NCI-H2029 treated with DMSO at 0.1 percent for 48 hours (cell line): ENCODE data around the gene PCDH8.
"Not testable (repeated sequence)": the region's sequence is repeated elsewhere in the genome, so short reads cannot be mapped to it uniquely, and the experiment has no call there.

Source experiments
- DNase-seq: peaks from one replicate; lab custom pipeline; 2025; lab: John Stamatoyannopoulos, UW

PCDH8 gene

DNA sequence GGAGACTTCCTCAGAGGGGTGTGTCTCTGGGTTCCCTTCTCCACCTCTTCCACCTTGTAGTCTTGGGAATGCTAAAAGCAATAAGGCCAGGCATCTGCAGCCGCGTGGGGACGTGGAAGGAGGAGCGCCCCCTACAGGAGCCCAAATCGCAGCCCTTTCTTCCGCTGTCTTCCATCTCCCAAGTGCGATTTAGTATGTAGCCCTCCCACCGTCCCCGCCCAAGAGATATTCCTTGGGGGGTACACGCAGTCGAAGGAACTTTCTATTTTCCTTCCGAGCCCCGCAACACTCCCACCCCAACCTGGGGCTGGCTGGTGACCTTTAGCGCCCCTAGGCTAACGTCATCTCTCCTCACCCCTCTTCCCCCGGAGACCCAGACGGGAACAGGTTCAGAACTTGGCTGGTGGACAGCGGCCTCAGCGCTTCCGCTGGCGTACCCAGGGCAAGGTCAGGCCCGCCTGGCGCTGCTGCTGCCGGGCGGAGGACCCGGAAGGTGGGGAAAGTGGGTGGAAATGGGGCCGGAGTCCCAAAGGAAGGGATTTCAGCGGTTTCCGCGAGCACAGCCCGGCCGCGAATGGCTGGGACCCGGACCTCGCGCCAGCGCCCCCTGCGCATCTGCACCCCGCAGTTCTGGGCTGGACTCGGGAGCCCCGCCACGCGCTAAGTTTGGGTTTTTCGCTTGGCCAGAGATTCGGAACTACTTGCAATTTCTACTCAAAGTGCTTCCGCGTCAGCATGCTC is 2.1 kb upstream of the PCDH8 start:
- peak; percentile 46 for DNase-seq

GRCh38 chr13:52850072-52850395 is 1.6 kb upstream of the PCDH8 start:
- no peak for DNase-seq

DNA sequence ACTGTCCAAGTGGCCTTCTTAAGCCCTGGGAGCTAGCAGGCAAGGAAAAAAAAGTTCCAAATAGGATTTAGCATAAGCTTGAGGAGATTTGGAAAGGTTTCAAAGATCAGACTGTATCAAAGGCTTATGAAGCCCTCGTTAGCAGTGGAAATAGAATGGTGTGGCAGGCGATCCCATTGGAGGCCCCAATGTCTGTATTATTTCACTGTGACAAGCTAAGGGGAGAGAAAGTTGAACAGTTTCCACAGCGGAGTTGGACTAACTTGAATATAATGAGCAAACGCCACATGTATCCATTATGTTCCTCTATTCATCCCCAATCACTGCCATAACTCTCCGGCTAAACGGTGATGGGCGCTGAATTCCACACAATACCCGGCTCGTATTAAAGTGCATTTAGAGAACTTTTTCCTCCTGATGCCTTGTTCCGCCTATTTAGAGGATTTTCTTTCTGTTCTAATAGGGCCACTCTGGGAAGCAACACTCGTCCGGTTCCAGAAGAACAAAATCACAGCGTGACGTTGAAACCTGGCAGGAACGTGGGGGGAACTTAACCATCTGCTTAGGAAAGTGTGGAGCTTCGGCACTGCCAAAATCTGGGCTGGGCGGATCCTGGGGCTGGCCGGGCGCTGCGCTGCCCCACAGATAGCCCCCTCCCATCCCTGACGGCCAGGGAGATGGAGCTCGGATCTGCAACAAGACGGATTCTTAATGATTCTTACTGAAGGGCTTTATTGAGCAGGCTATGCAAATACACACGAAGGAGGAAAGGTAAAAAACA is 1.0 kb upstream of the PCDH8 start:
- DNase-seq: peak; percentile 27

GRCh38 chr13:52847682-52848432 is 583 bp downstream of the PCDH8 start:
- DNase-seq: no peak

- no peak for DNase-seq
Measured at GRCh38 chr13:52847322-52847681, 1.1 kb downstream of the PCDH8 start.

GRCh38 chr13:52846567-52847321 is 1.7 kb downstream of the PCDH8 start:
- DNase-seq: no peak

DNA sequence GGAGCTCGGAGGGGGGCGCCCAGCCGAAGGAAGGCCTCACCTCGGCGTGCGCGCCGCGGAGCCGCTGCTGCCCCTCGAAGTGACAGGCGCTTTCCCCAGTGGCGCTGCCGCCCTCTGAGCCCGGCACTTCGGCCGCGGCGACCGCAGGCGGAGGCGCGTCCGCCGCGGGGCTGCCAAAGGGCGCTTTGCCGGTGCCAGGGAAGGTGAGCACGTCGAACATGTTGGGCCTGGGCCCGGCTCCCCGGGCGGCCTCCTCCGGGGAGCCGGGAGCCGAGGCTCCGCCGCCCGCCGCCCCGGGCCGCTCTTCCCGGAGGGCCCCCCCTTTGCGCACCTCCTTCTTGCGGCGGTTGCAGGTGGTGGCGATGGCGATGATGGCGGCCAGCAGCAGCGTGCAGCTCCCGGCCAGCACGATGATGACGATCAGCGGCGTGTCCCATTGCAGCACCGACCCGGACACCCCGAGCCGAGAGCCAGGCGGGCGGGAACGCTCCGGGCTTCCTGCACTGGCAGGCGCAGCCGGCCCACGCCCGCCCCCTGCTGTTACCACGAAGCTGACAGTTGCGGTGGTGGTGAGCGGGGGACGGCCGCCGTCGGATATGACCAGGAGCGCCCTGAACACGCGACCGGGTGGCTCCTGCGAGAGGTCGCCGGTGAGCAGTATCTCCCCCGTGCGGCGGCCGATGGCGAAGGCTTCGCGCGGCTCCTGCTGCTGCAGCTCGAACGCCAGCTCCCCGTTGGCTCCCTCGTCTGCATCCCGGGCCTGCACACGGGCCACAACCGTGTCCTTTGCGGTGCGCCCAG is 2.5 kb downstream of the PCDH8 start:
- DNase-seq: peak; percentile 3

DNA sequence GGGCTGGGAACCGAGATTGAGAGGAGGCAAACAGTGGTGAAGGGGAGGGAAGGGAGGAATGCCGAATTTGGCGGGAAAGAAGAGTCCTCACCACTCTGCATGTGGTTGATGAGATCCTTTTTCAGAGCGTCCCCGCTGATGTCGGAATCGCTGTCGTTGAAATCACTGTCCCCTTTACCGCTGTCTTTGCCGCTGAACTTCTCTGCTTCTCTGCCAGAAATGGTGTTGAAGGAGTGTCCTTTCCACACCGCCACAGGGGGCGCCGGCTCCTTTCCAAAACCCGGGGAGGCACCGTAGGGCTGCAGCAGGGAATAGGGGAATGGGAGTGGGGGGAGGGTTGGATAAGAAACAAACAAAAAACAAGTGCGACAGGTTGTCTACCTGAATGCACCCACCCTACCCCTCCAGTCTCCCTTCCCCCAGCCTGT is 3.1 kb downstream of the PCDH8 start:
- no peak for DNase-seq

GRCh38 chr13:52844836-52845235 is 3.6 kb downstream of the PCDH8 start:
- no peak for DNase-seq

DNA sequence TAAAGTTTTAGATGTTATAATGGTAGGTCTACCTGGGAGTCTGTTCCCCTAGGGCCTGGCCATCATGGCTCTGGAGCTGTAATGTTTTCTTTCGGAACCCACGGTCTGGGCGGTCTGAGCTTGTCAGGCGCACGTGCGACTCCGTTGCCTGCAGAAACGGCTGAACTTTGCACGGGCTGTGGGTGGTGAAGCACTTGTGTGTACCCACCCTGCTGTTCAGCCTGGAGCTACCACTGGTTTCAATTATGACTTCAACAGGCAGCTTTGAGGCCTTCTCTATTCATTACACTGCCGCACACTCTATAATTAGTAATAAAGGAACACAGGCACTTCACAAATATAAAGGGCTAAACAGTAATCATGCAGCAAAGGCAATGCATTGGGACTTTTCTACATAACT is 6.0 kb downstream of the PCDH8 start:
- DNase-seq: no peak

DNA sequence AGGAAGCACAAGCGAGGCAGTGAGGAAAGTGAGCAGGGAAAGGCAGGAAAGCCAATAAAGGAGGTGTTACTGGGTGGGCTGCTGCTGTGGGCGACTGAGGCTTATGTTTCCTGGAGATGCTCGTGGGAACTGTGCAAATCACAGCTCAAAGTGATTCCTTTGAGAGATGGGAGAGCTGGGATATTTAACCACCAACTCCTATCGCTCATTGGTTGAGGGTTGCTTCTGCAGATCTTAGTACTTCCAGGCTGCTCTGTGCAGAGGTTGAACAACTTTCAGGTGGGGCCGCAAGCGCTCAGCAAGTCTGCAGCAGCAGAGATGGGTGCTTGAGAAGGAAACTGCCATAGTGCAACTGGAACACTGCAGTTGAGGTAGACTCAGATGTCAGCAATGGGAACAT is 8.4 kb downstream of the PCDH8 start:
- no peak for DNase-seq

DNA sequence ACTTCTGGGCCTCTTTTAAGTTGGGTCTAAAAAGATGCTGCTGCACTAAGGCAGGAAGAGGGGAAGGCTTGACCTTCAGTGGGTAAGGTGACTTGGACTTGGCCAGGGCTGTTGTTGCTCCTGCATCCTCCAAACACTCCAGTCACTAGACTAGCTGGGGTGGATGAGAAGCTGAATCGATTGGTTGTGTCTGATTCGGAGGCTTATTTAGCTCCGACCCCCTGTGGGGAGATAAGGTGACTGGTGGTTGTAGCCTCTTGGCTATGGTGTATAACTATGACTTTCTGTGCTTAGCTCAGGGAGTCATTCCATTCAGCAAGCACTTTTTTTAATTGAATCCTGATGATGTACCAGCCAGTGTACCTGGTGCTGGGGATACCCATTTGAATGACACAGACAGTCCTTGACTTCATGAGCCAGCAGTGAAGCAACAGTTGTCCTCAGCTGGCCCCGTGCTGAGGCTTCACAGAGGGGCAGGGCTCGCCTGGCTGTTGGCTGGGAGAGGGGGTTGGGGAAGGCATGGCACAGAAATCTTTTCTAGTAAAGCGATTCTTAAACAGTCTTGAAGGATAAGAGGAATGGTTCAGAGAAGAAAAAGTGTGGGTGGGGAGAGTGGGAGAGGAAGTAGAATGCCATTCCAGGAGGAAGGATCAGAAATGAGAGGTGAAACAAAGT is 9.9 kb downstream of the PCDH8 start:
- DNase-seq: no peak

DNA sequence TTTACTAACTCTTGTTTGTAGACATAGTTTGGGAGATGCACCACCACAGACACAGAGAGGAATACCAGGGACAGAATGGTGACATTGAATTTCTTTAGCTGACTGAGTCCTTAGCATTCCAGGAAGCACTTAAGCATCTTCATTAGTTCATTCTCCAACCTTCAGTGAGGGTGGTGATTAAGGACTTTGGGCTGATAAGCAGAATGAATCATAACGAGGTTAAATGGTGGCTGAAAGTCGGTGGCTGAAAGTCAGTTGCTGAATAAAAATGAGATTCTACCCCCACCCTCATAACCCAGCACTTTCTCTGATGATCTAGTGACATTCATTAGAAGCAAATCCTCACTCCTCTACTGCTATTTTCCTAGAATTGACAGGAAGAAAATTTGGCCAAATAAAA is 10.6 kb downstream of the PCDH8 start:
- no peak for DNase-seq

DNA sequence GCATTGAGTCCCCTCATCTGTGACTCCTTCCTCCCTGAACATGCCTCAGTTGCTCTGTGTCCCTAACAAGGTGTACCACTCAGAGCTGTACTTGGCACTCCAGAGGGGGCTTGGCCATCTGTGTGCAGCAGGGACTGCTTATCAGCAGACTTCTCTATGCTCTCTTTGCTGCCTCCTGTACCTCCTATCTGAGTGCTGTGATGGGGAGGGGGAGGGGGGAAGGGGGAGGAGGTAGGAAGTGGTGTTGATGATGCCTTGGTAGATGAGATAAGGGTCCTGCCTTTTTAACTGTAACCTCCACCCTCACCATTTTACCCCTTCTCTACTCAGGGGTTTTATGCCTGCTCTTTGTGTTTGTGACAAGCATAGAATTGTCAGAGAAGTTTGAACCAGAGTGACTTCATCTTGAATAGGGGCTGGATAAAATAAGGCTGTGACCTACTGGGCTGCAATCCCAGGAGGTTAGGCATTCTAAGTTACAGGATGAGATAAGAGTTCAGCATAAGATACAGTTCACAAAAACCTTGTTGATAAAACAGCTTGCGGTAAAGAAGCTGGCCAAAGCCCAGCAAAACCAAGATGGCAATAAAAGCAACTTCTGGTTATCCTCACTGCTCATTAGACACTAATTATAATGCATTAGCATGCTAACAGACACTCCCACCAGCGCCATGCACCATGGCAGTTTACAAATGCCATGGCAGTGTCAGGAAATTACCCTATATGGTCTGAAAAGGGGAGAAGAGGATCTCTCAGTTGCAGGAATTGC is 13.2 kb downstream of the PCDH8 start:
- DNase-seq: no peak

GRCh38 chr13:52833296-52833875 is 15.1 kb downstream of the PCDH8 start:
- no peak for DNase-seq

DNA sequence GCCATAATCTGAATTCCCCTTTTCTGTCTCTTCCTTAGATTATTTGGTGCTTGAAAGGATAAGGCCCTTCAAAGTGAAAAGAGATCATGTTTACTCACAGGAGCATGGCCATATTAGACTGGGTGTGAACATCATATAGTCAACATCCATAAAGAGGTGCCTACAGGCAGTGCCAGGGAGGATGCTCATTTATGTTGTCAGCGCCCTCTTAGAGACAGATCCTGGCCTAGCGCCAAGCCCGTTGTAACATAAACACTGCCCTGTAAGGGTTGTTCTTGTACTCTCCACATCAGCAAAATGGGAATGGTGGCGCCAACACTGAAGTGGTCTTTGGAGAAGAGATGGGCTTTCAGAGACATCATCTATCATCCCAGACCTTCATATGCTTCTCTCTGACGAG is 16.1 kb downstream of the PCDH8 start:
- DNase-seq: peak; percentile 77

GRCh38 chr13:52830946-52831345 is 17.5 kb downstream of the PCDH8 start:
- no peak for DNase-seq

GRCh38 chr13:52827839-52828238 is 20.6 kb downstream of the PCDH8 start:
- peak; percentile 55 for DNase-seq

DNA sequence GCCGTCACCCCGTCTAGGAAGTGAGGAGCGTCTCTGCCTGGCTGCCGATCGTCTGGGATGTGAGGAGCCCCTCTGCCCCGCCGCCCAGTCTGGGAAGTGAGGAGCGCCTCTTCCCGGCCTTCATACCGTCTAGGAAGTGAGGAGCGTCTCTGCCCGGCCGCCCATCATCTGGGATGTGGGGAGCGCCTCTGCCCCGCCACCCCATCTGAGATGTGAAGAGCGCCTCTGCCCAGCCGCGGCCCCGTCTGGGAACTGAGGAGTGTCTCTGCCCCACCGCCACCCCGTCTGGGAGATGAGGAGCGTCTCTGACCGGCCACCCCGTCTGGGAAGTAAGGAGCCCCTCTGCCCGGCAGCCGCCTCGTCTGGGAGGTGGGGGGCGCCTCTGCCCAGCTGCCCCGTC is 30.6 kb downstream of the PCDH8 start:
- DNase-seq: not testable (repeated sequence)

DNA sequence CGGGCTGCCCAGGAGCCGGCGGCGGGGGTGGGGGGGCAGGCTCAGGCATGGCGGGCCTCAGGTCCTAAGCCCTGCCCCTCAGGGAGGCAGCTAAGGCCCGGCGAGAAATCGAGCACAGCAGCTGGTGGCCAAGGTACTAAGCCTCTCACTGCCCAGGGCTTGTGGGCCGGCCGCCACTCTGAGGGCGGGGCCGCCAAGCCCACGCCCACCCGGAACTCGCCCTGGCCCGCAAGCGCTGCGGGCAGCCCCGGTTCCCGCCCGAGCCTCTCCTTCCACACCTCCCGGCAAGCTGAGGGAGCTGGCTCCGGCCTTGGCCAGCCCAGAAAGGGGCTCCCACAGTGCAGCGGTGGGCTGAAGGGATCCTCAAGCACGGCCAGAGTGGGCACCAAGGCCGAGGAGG is 33.1 kb downstream of the PCDH8 start:
- no peak for DNase-seq
